OCI-LY3 (cell line): ENCODE results near the gene ARHGAP10.

Experiments
- CTCF ChIP-seq: fragments of 200-600, 300-600 bp; sonication (generic); IDR thresholded peaks from 2 replicates; pipeline ENCODE4 v1.5.1; 2014; ENCODE audit warnings: antibody characterized with exemption, low read length, low read depth
- EZH2phosphoT487 ChIP-seq: fragments of 200-600 bp; shearing (Covaris generic); IDR thresholded peaks from 2 replicates; pipeline ENCODE4 v1.6.1; 2018; ENCODE audit warnings: antibody characterized with exemption, mixed run types, low read depth

GRCh38 chr4:147782087-147782781, 50.3 kb downstream of the ARHGAP10 start:
- TF ChIP-seq CTCF: no peak
- TF ChIP-seq EZH2phosphoT487: no peak
